ENCODE measurements around the gene CYP19A1. TPM values are rescaled to one million over a fixed set of nuclear protein-coding genes. Genes with fewer than 3 reads are reported as not detected.

Gene CYP19A1
- total RNA-seq, 2 donors from 2014 or later, result not detected

DNA sequence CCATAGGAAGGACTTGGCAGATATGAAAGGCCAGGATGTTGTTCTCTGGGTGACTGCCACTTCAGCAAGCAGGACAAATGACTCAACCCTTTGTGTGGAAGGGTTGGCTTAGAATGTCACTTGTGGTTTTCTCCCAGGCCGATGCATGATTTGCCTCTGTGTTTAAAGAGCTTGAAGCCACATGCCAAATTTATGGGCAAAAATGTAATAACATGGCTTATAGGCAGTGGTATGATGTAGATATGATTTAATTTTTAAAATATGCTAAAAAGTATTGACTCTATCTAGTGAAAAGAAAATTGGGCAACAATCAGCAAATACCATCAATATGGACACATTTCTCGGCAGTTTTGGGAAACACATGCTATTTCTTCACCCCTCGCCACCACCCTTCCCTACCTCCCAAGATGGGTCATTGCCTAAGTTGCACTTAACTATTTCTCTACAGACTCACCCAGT, 114.6 kb downstream of the CYP19A1 start:
- TF ChIP-seq, protein P1, sequence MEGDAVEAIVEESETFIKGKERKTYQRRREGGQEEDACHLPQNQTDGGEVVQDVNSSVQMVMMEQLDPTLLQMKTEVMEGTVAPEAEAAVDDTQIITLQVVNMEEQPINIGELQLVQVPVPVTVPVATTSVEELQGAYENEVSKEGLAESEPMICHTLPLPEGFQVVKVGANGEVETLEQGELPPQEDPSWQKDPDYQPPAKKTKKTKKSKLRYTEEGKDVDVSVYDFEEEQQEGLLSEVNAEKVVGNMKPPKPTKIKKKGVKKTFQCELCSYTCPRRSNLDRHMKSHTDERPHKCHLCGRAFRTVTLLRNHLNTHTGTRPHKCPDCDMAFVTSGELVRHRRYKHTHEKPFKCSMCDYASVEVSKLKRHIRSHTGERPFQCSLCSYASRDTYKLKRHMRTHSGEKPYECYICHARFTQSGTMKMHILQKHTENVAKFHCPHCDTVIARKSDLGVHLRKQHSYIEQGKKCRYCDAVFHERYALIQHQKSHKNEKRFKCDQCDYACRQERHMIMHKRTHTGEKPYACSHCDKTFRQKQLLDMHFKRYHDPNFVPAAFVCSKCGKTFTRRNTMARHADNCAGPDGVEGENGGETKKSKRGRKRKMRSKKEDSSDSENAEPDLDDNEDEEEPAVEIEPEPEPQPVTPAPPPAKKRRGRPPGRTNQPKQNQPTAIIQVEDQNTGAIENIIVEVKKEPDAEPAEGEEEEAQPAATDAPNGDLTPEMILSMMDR (IDR thresholded peaks at IDR 0.05), result no peak
- H3K27me3 ChIP-seq, result no peaks in the 10 kb centered on the region
- H3K9me3 ChIP-seq, result no peaks in the 10 kb centered on the region
- no peak overlapping the region for H3K4me3 ChIP-seq
- no peaks in the 10 kb centered on the region for H3K4me1 ChIP-seq
- no peak for DNase-seq
- H3K36me3 ChIP-seq, result no peaks in the 10 kb centered on the region
- H3K27ac ChIP-seq, result no peak overlapping the region
- intact Hi-C loops (cut with DNase I), result no loop called here
- no peak overlapping the region for H3K9ac ChIP-seq (ENCODE audit: low read depth in 2 of 2, low read length in 2 of 2)

DNA sequence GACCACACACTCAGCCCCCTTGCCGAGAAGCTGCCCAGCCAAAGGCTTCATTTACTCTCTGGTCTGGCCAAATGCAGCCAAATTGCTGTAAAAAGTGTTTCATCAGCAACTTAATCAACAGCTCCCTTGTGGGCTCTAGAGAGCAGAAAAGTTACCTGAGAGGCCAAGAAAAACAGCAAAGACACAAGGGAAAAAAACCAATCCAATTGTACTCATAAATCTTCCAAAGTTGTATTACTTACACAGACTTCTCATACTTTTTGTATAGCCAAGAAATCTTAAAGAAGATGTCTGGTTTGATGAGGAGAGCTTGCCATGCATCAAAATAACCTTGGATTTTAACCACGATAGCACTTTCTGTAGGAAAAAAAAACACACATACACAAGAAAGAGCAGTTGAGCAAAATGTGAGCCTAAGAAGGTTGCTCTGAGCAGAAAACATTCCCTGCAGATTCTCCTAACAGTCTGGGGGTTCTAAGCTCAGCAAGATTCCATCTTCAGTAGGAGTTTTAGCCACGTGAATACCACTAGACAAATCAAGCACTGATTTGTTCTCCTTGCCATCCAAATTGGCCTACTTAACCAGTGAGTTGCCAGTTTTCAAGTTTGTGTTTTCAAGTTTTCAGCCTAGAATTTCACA, 120.0 kb downstream of the CYP19A1 start:
- Histone ChIP-seq H3K9me3 (no peaks in the 10 kb centered on the region), H3K27me3 (no peaks in the 10 kb centered on the region), H3K9ac (ENCODE audit: low read depth in 2 of 2, low read length in 2 of 2) (no peak overlapping the region), H3K27ac (no peak overlapping the region), H3K4me3 (no peak overlapping the region), H3K4me1 (no peaks in the 10 kb centered on the region), H3K36me3 (no peaks in the 10 kb centered on the region)
- no peak for DNase-seq
- intact Hi-C loops (cut with DNase I), result no loop called here
- TF ChIP-seq, protein P1 (IDR thresholded peaks at IDR 0.05), result no peak

DNA sequence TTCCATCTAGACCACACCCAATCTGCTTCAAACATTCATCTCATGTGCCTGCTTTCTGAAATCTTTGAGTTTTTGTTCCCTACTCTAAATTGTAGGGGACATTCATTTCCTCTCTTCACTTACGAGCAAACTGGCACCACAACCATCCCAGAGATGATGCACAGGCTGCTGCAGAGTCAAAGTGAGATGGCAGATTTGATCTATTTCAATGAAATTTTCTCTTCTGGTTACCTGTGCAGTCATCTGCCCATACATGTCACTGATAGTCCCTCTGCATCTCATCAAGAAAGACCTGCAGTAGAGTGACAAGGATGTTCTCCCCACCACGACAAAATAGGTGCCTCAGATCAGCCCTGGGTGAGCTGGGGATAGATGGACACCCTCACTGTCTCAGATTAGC, 125.5 kb downstream of the CYP19A1 start:
- Histone ChIP-seq H3K36me3 (no peaks in the 10 kb centered on the region), H3K9me3 (no peaks in the 10 kb centered on the region), H3K27me3 (no peaks in the 10 kb centered on the region), H3K4me3 (no peak overlapping the region), H3K27ac (no peak overlapping the region), H3K4me1 (no peaks in the 10 kb centered on the region), H3K9ac (ENCODE audit: low read depth in 2 of 2, low read length in 2 of 2) (no peak overlapping the region)
- intact Hi-C loops (cut with DNase I), result no loop called here
- no peak for DNase-seq
- TF ChIP-seq, protein P1 (IDR thresholded peaks at IDR 0.05), result no peak

DNA sequence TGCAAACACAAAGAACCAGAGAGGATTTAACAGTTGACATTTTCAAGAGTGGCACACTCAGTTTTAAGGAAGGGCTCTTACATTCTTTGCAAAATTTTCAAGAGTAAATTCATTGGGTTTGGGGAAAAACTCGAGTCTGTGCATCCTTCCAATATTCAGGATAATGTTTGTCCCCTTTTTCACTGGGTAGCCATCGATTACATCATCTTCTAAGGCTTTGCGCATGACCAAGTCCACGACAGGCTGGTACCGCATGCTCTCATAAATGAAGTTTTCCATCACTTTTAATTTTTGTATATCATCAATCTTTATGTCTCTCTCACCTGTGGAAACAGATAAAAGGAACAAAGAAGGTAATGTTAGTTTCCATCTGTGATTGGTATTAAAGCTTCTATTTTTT, 126.2 kb downstream of the CYP19A1 start:
- H3K27ac ChIP-seq, result no peak overlapping the region
- no peaks in the 10 kb centered on the region for H3K36me3 ChIP-seq
- intact Hi-C loops (cut with DNase I), result no loop called here
- H3K9ac ChIP-seq (ENCODE audit: low read depth in 2 of 2, low read length in 2 of 2), result no peak overlapping the region
- H3K4me1 ChIP-seq, result no peaks in the 10 kb centered on the region
- TF ChIP-seq, protein P1 (IDR thresholded peaks at IDR 0.05), result no peak
- no peaks in the 10 kb centered on the region for H3K9me3 ChIP-seq
- DNase-seq, result no peak
- no peaks in the 10 kb centered on the region for H3K27me3 ChIP-seq
- no peak overlapping the region for H3K4me3 ChIP-seq

DNA sequence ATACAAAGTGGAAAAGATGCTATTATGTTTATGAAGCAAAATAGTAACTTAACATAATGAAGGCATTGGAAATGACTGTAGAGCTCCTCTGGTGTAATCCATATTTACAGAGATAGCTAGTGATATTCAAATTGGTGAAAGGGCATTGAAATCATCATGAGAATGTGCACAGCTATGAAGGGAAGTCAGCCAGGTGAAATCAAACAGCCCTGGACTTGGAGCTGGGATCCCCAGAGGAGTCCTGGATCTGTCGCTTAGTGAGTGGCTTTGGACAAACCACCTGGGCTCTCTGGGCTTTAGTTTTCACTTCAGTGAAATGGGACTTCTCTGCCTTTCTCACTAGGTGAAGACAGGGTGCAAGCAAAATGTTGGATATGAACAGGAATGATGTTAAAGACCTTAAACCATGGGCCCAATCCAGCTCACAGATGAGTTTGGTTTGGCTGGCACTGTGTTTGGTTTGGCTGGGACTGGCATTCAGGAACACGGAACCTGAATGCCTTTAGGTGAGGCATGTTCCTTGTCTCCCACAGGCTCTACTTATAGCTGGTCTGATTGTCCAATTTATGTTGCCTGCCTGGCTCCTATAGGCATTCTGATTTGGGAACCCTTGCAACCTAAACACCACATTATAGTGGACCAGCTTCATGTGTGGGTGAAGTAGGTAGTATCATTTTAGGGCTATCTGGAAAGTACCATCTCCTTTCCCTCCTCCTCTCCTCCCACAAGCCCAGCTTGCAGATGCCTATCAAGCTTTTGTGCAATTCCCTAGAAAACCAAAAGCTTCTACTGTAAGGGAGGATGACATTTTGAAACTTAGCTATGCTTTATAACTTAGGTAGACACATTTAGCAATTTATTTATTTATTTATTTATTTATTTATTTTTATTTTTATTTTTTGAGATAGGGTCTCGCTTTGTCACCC, 133.1 kb downstream of the CYP19A1 start:
- no peak overlapping the region for H3K27ac ChIP-seq
- no peak overlapping the region for H3K9ac ChIP-seq (ENCODE audit: low read depth in 2 of 2, low read length in 2 of 2)
- H3K36me3 ChIP-seq, result no peaks in the 10 kb centered on the region
- intact Hi-C loops (cut with DNase I), result no loop called here
- H3K4me1 ChIP-seq, result no peaks in the 10 kb centered on the region
- TF ChIP-seq, protein P1 (IDR thresholded peaks at IDR 0.05), result no peak
- no peak for DNase-seq
- H3K9me3 ChIP-seq, result no peaks in the 10 kb centered on the region
- no peak overlapping the region for H3K4me3 ChIP-seq
- no peaks in the 10 kb centered on the region for H3K27me3 ChIP-seq
